GM23248 (cell line): Measurements from ENCODE around the gene QPRT.

Source experiments
- EZH2 ChIP-seq: fragments of 200-600 bp; sonication (generic); IDR thresholded peaks from 2 replicates; pipeline ENCODE4 v1.6.1; 2018; ENCODE audit warnings: antibody characterized with exemption, mild to moderate bottlenecking; ENCODE audit not compliant: insufficient read depth, poor library complexity, severe bottlenecking
- EZH2phosphoT487 ChIP-seq: fragments of 200-600 bp; sonication (generic); IDR thresholded peaks from 2 replicates; pipeline ENCODE4 v1.6.1; 2018; ENCODE audit warnings: antibody characterized with exemption, moderate library complexity, mild to moderate bottlenecking, low read depth; ENCODE audit not compliant: insufficient read depth

DNA sequence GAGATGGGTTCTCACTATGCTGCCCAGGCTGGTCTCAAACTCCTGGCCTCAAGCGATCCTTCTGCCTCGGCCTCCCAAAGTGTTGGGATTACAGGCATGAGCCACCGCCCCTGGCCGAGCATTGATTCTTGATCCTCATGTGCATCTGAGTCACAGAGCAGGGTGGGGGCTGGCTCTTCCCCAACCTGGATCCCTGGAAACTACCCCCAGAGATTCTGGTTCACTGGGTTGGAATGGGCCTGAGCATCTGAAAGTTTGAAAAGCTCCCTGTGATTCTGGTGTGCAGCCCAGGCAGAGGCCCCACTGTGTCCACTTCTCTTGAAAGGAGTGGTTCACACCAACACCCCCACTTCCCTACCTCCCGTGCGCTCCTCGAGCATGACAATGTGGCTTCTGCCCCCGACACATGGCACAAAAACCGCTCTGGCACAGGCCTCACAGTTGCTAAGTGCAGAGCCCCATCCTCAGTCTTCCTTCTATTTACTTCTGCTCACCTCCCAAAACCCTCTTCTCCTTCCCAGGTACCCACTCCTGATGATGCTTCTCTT is 4.6 kb downstream of the QPRT start:
- no peak for TF ChIP-seq EZH2
- TF ChIP-seq EZH2phosphoT487 = no peak
